Skeletal muscle cell (primary cell): ENCODE data around the gene PARD3.
A peak's percentile ranks its signal among the peaks of the same experiment; 100 is the strongest.
"Not testable (repeated sequence)": the region's sequence is repeated elsewhere in the genome, so short reads cannot be mapped to it uniquely, and the experiment has no call there.

Experiments used
- DNase-seq: peaks from one replicate; pipeline ENCODE4 v3.0.0-alpha.2; 2010; ENCODE audit warnings: low read depth
- H3K4me3 ChIP-seq: 2 replicates; pipeline ENCODE4 v1.5.1; 2011; ENCODE audit warnings: low read depth, mild to moderate bottlenecking, control low read depth, low read length, moderate library complexity

The PARD3 gene

DNA sequence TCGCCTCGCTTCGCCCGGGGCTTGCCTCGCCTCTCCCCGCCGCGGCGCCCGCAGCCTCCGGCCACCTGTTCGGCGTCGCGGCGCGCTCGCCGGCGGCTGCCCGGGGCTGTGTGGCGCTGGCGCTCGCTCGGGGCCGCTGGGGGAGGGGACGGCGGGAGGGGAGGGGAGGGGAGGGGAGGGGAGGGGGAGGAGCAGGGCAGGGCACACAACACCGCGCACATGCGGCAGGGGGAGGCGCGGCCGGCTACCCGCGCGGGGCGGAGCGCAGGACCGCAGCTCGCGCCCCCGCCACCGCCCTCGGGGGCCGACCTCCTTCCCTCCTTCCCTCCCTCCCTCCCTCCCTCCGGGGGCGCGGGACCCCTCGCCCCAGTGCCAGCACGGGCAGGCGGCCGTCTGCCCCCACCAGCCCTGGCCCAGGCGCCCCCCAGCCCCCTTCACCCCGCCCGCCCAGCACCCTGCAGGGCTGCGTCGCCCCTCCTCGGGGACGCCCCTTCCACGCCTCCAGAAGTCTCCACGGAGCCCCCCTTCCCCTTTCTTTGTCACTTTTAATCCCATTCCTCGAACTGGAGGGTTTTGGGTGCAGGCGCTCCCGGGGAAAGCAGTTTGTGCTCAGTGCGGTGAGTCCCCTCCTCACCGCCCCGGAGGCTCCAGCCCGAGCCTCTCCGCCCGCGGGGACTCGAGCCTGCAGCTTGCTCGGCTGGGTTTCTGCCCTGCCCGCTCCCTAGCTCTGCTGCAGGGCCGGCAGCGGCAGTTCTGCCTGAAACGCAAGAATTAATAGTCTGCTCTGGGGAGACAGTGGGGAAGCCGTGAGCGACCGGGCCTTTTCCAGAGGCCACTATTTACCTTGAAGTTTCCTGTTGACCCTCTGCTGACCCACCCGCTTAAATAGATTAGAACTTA lies at the start of gene PARD3:
Gene PARD3, minus strand, starts transcription at position 112 of the 900 bp plus-strand sequence. CDS start 301 bp downstream, outside the sequence.
- DNase-seq: no peak
- peak within 1 kb of the TSS; percentile 88 for H3K4me3 ChIP-seq

DNA sequence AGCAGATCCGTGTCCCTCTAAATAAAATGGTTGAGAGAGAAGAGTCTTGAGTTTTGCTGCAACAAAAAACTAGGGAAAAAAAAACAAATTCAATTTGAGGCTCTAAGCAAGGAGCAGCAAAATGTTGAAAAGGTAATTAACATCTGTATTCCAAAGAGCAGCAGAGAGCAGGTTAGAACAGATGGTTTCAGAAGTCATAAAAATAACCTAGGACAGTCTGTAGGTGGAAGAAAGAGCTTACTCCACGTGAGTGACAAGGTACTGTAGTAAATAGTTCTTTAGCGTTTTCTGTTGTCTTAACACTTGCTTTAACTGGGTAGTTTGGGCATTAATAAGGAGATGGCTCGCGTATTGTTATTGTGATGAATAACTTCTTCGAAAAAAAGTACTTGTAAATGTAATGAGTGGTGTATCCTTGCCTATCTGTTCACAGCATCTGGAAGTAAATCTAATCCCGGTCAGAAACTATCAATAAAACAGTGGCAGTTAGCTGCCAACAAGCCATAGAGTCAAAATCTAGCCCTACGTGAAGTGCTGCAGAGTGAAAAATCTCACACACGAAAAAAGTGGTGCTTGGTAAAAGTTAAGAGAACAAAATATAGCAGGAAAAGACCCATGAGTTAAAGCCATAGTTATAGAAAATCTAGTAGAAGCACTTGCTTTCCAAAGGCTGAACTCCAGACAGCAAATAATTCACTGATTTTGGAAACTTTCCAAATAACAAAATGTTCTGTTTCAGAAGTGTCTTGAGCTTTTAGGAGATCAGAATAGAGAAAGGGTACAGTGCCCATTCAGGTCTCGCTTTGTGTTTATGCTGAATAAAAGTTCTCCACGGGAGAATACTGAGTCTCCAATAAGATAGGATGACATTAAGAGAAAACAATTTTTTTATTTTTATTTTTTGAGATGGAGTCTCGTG lies 49.3 kb upstream of the PARD3 start:
- DNase-seq: no peak
- H3K4me3 ChIP-seq: no peak overlapping the region

DNA sequence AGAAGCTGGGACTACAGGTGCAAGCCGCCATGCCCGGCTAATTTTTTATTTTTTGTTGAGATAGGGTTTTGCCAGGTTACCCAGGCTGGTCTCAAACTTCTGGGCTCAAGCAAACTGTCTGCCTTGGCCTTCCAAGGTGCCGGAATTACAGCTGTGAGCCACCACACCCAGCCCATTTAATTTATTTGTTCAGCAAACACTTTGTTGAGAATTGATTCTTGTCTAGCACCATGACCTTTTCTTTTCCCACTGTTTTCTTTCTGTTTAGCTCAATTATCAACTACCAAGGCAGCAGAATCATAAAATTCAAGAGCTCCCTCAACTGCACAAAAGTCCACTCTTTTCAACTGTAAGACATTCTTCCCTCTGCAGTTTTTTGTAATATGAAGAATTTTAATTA lies 47.8 kb upstream of the PARD3 start:
- no peak for DNase-seq
- no peak overlapping the region for H3K4me3 ChIP-seq

DNA sequence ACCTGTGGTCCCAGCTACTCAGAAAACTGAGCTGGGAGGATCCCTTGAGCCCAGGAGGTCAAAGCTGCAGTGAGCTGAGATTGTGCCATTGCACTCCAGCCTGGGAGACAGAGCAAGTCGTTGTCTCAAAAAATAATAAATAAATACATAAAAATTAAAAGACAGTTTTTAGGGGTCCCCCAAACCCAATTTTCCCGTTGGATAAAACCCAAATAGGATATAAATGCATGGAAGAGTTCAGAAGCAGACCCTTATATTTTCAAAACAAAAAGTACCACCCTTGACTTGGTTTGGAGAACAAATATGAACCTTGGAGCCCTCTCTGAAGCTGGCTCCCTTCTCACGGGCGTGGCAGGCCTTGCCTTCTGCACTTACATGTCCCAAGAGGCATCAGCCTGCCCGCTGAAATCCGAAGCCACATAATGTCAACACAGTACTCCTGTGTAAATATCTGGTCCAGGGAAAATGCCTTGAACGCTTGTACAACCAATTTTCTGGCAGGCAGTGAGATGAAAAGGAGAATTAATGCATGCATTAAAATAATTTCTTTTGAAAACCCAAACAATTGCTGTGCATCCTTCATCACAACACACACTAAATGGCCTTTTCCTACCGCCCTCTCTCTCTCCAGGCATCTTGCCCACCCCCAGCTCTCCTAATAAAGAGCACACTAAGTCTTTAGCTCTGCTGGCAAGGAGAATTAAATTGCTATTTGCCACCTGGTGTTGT lies 46.4 kb upstream of the PARD3 start:
- no peak overlapping the region for H3K4me3 ChIP-seq
- peak; percentile 22 for DNase-seq

GRCh38 chr10:34859170-34859569 lies 44.1 kb upstream of the PARD3 start:
- no peak overlapping the region for H3K4me3 ChIP-seq
- peak; percentile 4 for DNase-seq

DNA sequence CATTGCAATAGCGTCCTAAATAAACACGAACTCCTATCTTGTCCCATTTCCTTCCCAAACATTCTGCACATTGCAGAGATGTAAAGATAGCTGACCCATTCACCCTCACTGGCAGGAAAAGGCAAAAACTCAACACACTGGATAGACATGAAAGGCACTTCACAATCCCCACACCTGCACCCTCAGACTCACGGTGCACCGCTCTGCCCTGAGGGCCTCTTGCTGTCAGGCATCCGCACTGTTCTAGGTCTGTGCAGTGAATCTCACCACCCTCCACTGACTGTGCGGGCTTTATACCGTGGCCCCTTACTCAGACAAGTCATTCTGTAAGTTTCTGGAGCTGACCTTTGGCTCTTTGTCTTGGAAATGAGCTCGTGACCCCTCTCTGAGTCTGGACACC lies 42.9 kb upstream of the PARD3 start:
- DNase-seq: no peak
- no peak overlapping the region for H3K4me3 ChIP-seq

- H3K4me3 ChIP-seq: no peak overlapping the region
- peak; percentile 36 for DNase-seq
These were observed 39.1 kb upstream of the PARD3 start for GRCh38 chr10:34854147-34854601.

GRCh38 chr10:34853357-34853756 lies 38.3 kb upstream of the PARD3 start:
- no peak for DNase-seq

DNA sequence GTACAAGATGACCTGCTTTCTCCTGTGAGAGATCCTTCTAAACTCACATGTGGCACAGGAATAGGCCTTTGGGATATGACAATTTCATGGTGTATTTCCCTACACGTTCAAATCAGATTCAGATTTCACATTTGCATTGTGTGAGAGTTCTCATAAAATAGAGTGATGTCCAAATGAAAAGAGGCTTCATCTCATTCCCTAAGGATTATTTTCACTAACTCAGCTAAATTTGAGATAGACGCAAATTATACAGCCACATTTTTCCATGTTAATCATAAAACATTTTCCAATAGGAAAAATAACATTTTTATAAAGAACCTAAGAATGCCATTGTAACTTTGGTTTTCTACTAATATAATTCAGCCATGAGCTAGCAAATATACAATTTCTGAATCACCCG lies 35.5 kb upstream of the PARD3 start:
- DNase-seq: no peak
- H3K4me3 ChIP-seq: no peak overlapping the region

More at GRCh38 chr10:34853357-34853756, 38.3 kb upstream of the PARD3 start:
- H3K4me3 ChIP-seq: no peak overlapping the region

GRCh38 chr10:34850036-34850435 lies 34.9 kb upstream of the PARD3 start:
- H3K4me3 ChIP-seq: no peak overlapping the region
- no peak for DNase-seq

DNA sequence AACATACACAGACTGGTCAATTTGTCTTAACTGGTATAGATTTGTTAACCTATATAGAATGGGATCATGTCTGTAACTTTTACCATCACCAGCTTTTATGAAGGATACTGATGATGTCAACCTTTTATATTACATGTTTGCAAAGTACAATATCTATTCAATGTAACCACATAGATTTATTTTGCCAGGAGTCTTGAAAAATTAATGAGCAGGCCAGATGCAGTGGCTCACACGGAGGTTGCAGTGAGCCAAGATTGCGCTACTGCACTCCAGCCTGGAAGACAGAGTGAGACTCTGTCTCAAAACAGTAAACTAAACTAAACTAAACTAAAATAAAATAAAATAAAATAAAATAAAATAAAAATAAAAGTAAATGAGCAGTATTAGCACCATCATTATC lies 30.0 kb upstream of the PARD3 start:
- DNase-seq: no peak
- no peak overlapping the region for H3K4me3 ChIP-seq

GRCh38 chr10:34844448-34844847 lies 29.4 kb upstream of the PARD3 start:
- no peak for DNase-seq

DNA sequence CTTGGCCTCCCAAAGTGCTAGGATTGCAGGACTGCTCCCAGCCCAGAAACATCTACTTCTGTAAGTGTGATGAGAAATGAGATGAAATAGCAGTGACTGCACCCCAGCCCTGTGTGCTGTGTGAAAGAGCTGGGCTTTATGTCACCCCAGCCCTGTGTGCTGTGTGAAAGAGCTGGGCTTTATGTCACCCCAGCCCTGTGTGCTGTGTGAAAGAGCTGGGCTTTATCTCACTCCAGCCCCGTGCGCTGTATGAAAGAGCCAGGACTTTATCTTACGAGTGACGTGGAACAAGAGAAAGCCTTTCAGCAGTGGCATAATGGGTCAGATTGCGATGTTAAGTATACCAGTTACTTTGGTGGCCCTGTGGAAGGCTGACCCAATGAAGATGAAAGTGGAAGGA lies 28.4 kb upstream of the PARD3 start:
- not testable (repeated sequence) for DNase-seq, H3K4me3 ChIP-seq

More at GRCh38 chr10:34844448-34844847, 29.4 kb upstream of the PARD3 start:
- H3K4me3 ChIP-seq: no peak overlapping the region

- no peak overlapping the region for H3K4me3 ChIP-seq
- no peak for DNase-seq
These were observed 23.3 kb upstream of the PARD3 start for GRCh38 chr10:34838366-34838900.

GRCh38 chr10:34835908-34836508 lies 20.9 kb upstream of the PARD3 start:
- DNase-seq: no peak
- no peak overlapping the region for H3K4me3 ChIP-seq

DNA sequence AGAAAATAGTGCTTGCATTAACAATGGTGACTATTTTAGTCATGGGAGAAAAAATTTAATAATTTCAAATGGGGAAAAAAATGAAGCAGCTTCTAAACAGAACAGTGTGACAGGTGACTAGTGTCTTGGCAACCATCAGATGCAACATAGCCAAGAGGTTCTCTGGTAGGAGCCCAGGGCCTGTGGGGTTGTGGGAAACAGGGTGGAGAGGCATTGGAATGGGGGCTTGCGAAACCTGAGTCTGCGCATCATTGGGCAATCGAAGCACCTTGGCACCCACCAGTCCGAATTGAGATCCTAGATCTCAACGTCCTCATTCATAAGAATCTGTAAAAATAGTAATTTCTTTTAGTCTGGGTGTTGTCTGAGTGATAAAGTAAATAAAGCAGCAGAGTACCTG lies 19.2 kb upstream of the PARD3 start:
- H3K4me3 ChIP-seq: no peak overlapping the region
- DNase-seq: no peak

DNA sequence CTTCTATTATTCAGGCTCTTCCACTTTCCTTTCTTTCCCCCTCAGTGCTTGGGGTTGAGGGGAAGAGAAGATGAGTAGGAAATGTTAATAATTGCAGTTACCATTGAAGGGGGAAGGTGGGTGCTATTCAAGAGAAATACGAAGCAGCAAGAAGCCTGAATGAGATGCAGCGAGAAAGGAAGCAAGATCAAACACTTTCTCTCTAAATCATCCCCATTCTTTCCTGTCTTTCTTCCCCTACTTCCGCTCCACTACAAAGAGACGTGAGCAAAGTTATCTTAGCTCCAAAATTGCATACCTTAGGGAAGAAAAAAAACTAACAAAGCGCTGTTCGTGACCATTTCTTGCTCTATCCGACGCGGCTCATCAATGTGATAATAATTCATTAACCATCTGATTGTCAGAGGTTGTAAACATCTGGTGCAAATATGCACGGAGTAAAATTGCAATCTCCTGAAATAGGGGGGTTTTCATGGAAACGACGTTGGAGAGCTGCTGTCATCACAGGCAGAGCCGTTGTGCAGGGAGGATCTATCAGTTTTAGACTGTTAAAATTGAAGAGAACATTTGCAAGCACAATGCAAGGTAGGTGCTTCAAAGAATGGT lies 15.2 kb upstream of the PARD3 start:
- DNase-seq: no peak
- H3K4me3 ChIP-seq: peak overlapping the region; percentile 7
